Hepatocyte (in vitro differentiated cells): Measurements from ENCODE around the gene COPS4. TPM values are rescaled to one million over a fixed set of nuclear protein-coding genes. Genes with fewer than 3 reads are reported as not detected.

Experiments
- DNase-seq: peaks from one replicate; pipeline ENCODE4 v3.0.0-alpha.2; 2016; ENCODE audit warnings: low spot score
- H2AFZ ChIP-seq: fragments of 200-600 bp; sonication (generic); 2 replicates; pipeline ENCODE4 v1.6.0; 2016; ENCODE audit warnings: antibody characterized with exemption, mild to moderate bottlenecking
- H3K27ac ChIP-seq: fragments of 200-600 bp; sonication (generic); 2 replicates; pipeline ENCODE4 v1.5.1; 2016; ENCODE audit warnings: mild to moderate bottlenecking
- H3K27me3 ChIP-seq: fragments of 200-600 bp; sonication (generic); 2 replicates; pipeline ENCODE4 v1.6.1; 2016
- H3K36me3 ChIP-seq: fragments of 200-600 bp; sonication (generic); replicated peaks from 2 replicates; pipeline ENCODE4 v1.5.1; 2016; ENCODE audit warnings: low read depth; ENCODE audit not compliant: insufficient read depth
- H3K4me1 ChIP-seq: fragments of 200-600 bp; sonication (generic); 2 replicates; pipeline ENCODE4 v1.5.1; 2016; ENCODE audit warnings: mild to moderate bottlenecking, moderate library complexity; ENCODE audit not compliant: insufficient read depth
- H3K4me2 ChIP-seq: fragments of 200-600 bp; sonication (generic); 2 replicates; pipeline ENCODE4 v1.6.0; 2016
- H3K4me3 ChIP-seq: fragments of 200-600 bp; sonication (generic); 2 replicates; pipeline ENCODE4 v1.5.1; 2016; ENCODE audit warnings: mild to moderate bottlenecking
- H3K79me2 ChIP-seq: fragments of 200-600 bp; sonication (generic); 2 replicates; pipeline ENCODE4 v1.6.0; 2017; ENCODE audit warnings: mild to moderate bottlenecking
- H3K9me2 ChIP-seq: fragments of 200-600 bp; sonication (generic); replicated peaks from 2 replicates; pipeline ENCODE4 v1.6.0; 2017; ENCODE audit warnings: mild to moderate bottlenecking; ENCODE audit not compliant: insufficient read depth
- H3K9me3 ChIP-seq: fragments of 200-600 bp; sonication (generic); 2 replicates; pipeline ENCODE4 v1.5.1; 2016; ENCODE audit warnings: low read depth, mild to moderate bottlenecking
- H4K20me1 ChIP-seq: fragments of 200-600 bp; sonication (generic); 2 replicates; pipeline ENCODE4 v1.6.0; 2016; ENCODE audit warnings: mild to moderate bottlenecking; ENCODE audit not compliant: insufficient read depth, poor library complexity, severe bottlenecking
- EZH2 ChIP-seq: fragments of 200-600 bp; sonication (generic); IDR thresholded peaks from 2 replicates; pipeline ENCODE4 v1.6.1; 2016; ENCODE audit warnings: antibody characterized with exemption, mild to moderate bottlenecking, borderline replicate concordance
- EZH2phosphoT487 ChIP-seq: fragments of 200-600 bp; sonication (generic); IDR thresholded peaks from one replicate; pipeline ENCODE4 v1.6.1; 2018; ENCODE audit warnings: antibody characterized with exemption, mild to moderate bottlenecking, low read depth, moderate library complexity; ENCODE audit not compliant: unreplicated experiment, severe bottlenecking
- WGBS: methylation state at CpG from one replicate; pipeline ENCODE4 v1.1.6; 2016; ENCODE audit warnings: low lambda C conversion rate; ENCODE audit errors: missing lambda C conversion rate; 5-methylcytosine and 5-hydroxymethylcytosine counted together
- polyA plus RNA-seq: library from polyadenylated mRNA; unstranded; fragments of >200 nt; fragmentation: Nextera tagmentation; extraction: Ambion mirVana; gene quantifications from 2 replicates; pipeline ENCODE4 v1.2.1, GENCODE V29; 2016
- total RNA-seq: library from RNA; depleted of rRNA; stranded (reverse); fragments of >200 nt; gene quantifications from 2 replicates; pipeline ENCODE4 v1.2.3, GENCODE V29; 2014
- TF ChIP-seq, protein P1 (sequence below): fragments of 200-600 bp; sonication (generic); IDR thresholded peaks from 2 replicates; pipeline ENCODE4 v1.5.1; 2016; ENCODE audit warnings: antibody characterized with exemption, mild to moderate bottlenecking; ENCODE audit not compliant: poor library complexity

Gene COPS4
- total and polyA plus RNA-seq, 2 experiments from 2014 or later: 45.2 to 56.7 TPM

DNA sequence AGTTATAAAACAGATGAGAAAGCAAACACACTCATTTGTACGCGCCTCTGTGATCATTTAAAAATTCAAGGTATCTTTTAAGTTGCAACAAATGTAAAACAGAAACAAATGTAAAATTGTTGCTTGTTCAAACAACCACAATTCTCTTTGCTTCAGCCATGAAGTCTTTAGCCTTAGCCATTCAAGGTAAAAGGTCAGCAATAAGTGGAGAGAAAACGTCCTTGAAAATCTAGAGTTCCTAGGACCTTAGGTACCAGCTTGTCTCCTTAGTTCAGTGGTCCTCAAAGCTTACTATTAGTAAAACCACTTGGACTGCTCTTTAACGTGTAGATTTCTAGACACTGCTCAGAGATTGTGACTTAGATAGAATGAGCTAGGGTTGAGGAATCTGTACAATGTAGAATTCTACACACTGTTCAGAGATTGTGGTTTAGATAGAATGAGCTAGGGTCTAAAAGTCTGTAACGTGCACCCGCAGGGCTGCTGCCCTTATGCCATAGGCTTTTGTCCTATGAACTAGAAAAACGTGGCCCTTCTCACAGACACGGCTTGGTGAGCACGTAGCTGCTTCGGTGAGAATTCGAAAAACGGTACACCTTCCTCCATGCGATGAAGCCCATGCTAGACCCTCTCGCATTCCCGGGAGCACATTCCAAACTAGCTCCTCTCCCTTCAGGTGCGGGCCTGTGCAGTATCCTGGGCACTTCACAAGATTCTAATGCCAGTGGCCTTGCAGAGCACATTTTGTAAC, 77.9 kb downstream of the COPS4 start:
- no peak overlapping the region for H2AFZ ChIP-seq
- no peak overlapping the region for H3K4me3 ChIP-seq
- no peak overlapping the region for H3K4me2 ChIP-seq
- H3K4me1 ChIP-seq: peaks cover 4% of the 10 kb centered on the region
- 83% methylated on average over 16 of the region's 16 CpGs for WGBS
- H3K27ac ChIP-seq: peak overlapping the region; percentile 17
- H3K36me3 ChIP-seq: no peaks in the 10 kb centered on the region
- H3K79me2 ChIP-seq: no peaks in the 10 kb centered on the region
- no peaks in the 10 kb centered on the region for H3K9me3 ChIP-seq
- no peak for TF ChIP-seq EZH2
- TF ChIP-seq, protein P1, sequence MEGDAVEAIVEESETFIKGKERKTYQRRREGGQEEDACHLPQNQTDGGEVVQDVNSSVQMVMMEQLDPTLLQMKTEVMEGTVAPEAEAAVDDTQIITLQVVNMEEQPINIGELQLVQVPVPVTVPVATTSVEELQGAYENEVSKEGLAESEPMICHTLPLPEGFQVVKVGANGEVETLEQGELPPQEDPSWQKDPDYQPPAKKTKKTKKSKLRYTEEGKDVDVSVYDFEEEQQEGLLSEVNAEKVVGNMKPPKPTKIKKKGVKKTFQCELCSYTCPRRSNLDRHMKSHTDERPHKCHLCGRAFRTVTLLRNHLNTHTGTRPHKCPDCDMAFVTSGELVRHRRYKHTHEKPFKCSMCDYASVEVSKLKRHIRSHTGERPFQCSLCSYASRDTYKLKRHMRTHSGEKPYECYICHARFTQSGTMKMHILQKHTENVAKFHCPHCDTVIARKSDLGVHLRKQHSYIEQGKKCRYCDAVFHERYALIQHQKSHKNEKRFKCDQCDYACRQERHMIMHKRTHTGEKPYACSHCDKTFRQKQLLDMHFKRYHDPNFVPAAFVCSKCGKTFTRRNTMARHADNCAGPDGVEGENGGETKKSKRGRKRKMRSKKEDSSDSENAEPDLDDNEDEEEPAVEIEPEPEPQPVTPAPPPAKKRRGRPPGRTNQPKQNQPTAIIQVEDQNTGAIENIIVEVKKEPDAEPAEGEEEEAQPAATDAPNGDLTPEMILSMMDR: no peak
- no peak for TF ChIP-seq EZH2phosphoT487
- no peaks in the 10 kb centered on the region for H3K27me3 ChIP-seq
- no peaks in the 10 kb centered on the region for H4K20me1 ChIP-seq
- no peaks in the 10 kb centered on the region for H3K9me2 ChIP-seq
- no peak for DNase-seq

DNA sequence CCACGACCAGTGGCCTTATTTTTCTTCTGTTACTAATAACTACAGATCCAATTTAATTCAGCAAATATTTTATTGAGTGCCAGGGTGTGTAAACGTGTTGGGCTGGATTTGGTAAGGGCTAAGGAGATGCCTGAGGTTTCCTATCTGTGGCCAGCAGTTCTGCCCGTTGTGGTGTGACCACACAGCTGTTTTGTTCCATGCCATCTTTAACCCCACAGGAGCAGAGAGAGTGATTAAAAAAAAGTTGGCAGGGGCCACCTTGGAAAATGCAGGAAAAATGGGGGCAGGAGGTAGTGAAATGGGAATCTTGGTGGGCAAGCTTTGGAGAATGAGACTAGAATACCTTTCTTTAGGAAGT, 78.4 kb downstream of the COPS4 start:
- Histone ChIP-seq H3K27ac (peak overlapping the region; percentile 17), H3K4me2 (peak overlapping the region; percentile 28), H3K27me3 (no peaks in the 10 kb centered on the region), H2AFZ (no peak overlapping the region), H3K9me3 (no peaks in the 10 kb centered on the region), H3K79me2 (no peaks in the 10 kb centered on the region), H3K4me3 (no peak overlapping the region), H4K20me1 (no peaks in the 10 kb centered on the region), H3K36me3 (no peaks in the 10 kb centered on the region), H3K9me2 (no peaks in the 10 kb centered on the region), H3K4me1 (peaks cover 4% of the 10 kb centered on the region)
- WGBS: 86% methylated on average over 3 of the region's 3 CpGs
- DNase-seq: no peak
- TF ChIP-seq, protein P1: no peak

DNA sequence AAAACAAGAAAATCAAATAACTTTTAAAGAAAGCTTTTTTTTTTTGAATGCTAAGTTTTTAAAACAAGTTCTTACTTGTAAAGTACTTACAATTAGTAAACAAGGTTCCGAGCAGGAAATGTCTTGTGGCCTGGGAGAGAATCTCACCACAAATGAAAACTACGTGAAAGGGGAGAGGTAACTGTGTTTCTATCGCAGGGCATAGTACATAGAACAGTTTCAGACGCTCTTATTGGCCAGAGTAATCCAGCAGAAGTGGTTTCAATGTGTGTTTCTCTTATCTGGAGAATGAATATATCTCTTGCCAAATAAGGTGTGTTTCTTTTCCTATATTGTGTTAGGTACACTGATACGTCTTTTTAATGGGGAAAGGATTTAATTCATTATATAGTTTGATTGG, 79.6 kb downstream of the COPS4 start, which contains the start of gene PLAC8:
PLAC8 (minus strand) TSS at position 154 of the 400 bp plus-strand sequence. CDS start 6,808 bp downstream, outside the sequence.
- TF ChIP-seq EZH2phosphoT487: no peak
- no peak for TF ChIP-seq EZH2
- TF ChIP-seq, protein P1: no peak
- H3K4me3 ChIP-seq: no peak within 1 kb of the TSS
- peak within 1 kb of the TSS; percentile 64 for H3K27ac ChIP-seq
- DNase-seq: peak; percentile 51
- no peaks in the 10 kb centered on the region for H4K20me1 ChIP-seq
- peak within 1 kb of the TSS; percentile 28 for H3K4me2 ChIP-seq
- WGBS: 35% methylated on average over 5 of the region's 5 CpGs
- H3K4me1 ChIP-seq: peaks cover 4% of the 10 kb centered on the region
- no peaks in the 10 kb centered on the region for H3K9me2 ChIP-seq
- H3K36me3 ChIP-seq: no peaks in the 10 kb centered on the region
- H2AFZ ChIP-seq: peak within 1 kb of the TSS; percentile 6
- no peaks in the 10 kb centered on the region for H3K9me3 ChIP-seq
- no peaks in the 10 kb centered on the region for H3K79me2 ChIP-seq
- no peaks in the 10 kb centered on the region for H3K27me3 ChIP-seq
